Measurements from ENCODE around the gene FSTL4.

GRCh38 chr5:133189881-133190280 lies 422.5 kb downstream of the FSTL4 start:
- TF ChIP-seq ZNF8 (CRISPR knock-in tag; IDR thresholded peaks at IDR 0.05): no peak
- no peak for TF ChIP-seq PATZ1 (CRISPR knock-in tag; IDR thresholded peaks at IDR 0.05; ENCODE audit: borderline replicate concordance)
